Upper lobe of right lung (tissue), 1 donor: Measurements from ENCODE around the gene EPHA1. TPM values are rescaled to one million over a fixed set of nuclear protein-coding genes. Genes with fewer than 3 reads are reported as not detected.
A peak's percentile ranks its signal among the peaks of the same experiment; 100 is the strongest.

Experiments
- ATAC-seq: fragments of 200-7000 bp; cut with Tn5 transposase; one replicate; pipeline ENCODE4 v1.9.1; 2020; ENCODE audit warnings: mild to moderate bottlenecking, moderate library complexity
- DNase-seq: peaks from one replicate; pipeline ENCODE4 v3.0.0-alpha.2; 2020
- H3K27ac ChIP-seq: fragments of 200-600 bp; one replicate; pipeline ENCODE4 v1.8.0; 2022
- H3K27me3 ChIP-seq: fragments of 200-600 bp; one replicate; pipeline ENCODE4 v1.8.0; 2022; ENCODE audit warnings: mild to moderate bottlenecking
- H3K36me3 ChIP-seq: fragments of 200-600 bp; one replicate; pipeline ENCODE4 v1.8.0; 2022
- H3K4me1 ChIP-seq: fragments of 200-600 bp; one replicate; pipeline ENCODE4 v1.8.0; 2022
- H3K4me3 ChIP-seq: fragments of 200-600 bp; one replicate; pipeline ENCODE4 v1.8.0; 2022; ENCODE audit warnings: mild to moderate bottlenecking
- H3K9me3 ChIP-seq: fragments of 200-600 bp; one replicate; pipeline ENCODE4 v1.8.0; 2022
- intact Hi-C: fragments of 100-400 bp; cut with DNase I; formaldehyde crosslinking; loops from one replicate; pipeline ENCODE4 v1.11.0; 2022
- total RNA-seq: library from RNA; stranded (reverse); fragmentation: NEBNext Ultra II Directional; extraction: Animal tissue kit (Norgen Biotek cat#: 25700); gene quantifications from one replicate; pipeline ENCODE4 v1.2.1, GENCODE V29; 2021
- TF ChIP-seq, protein P1 (sequence below): fragments of 200-600 bp; IDR thresholded peaks from one replicate; pipeline ENCODE4 v1.8.0; 2022; ENCODE audit warnings: antibody characterized with exemption
- donor health status: DM: no; HTN: yes; CAD: no; lungs with severe emphysema.

Gene EPHA1
- total RNA-seq, 1 donor from 2014 or later = 13.9 TPM

DNA sequence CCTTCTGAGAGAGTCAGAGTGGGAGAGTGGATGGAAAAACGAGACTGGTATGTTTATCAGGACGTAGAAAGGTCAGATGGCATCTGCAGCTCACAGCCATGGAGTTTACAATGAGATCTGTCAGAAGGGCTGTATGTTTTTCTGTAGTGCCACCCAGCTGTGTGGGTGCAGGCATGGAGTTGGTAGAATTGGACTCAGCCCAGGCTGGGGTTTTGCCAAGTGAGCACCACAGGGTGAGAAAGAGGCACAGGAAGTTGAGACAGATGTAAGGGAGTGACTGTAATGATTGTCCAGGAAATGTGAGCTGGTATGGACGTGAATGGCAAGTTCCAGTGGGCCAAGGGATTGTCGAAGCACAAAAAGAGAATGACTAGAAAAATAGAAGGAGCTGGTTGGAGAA lies 36.6 kb downstream of the EPHA1 start:
- Histone ChIP-seq H3K27me3 (no peaks in the 10 kb centered on the region), H3K27ac (no peak overlapping the region), H3K36me3 (no peaks in the 10 kb centered on the region), H3K4me1 (peaks cover 19% of the 10 kb centered on the region), H3K9me3 (no peaks in the 10 kb centered on the region), H3K4me3 (no peak overlapping the region)
- DNase-seq = no peak
- peak; percentile 62 for ATAC-seq
- intact Hi-C loops = no loop called here
- TF ChIP-seq, protein P1, sequence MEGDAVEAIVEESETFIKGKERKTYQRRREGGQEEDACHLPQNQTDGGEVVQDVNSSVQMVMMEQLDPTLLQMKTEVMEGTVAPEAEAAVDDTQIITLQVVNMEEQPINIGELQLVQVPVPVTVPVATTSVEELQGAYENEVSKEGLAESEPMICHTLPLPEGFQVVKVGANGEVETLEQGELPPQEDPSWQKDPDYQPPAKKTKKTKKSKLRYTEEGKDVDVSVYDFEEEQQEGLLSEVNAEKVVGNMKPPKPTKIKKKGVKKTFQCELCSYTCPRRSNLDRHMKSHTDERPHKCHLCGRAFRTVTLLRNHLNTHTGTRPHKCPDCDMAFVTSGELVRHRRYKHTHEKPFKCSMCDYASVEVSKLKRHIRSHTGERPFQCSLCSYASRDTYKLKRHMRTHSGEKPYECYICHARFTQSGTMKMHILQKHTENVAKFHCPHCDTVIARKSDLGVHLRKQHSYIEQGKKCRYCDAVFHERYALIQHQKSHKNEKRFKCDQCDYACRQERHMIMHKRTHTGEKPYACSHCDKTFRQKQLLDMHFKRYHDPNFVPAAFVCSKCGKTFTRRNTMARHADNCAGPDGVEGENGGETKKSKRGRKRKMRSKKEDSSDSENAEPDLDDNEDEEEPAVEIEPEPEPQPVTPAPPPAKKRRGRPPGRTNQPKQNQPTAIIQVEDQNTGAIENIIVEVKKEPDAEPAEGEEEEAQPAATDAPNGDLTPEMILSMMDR = no peak

DNA sequence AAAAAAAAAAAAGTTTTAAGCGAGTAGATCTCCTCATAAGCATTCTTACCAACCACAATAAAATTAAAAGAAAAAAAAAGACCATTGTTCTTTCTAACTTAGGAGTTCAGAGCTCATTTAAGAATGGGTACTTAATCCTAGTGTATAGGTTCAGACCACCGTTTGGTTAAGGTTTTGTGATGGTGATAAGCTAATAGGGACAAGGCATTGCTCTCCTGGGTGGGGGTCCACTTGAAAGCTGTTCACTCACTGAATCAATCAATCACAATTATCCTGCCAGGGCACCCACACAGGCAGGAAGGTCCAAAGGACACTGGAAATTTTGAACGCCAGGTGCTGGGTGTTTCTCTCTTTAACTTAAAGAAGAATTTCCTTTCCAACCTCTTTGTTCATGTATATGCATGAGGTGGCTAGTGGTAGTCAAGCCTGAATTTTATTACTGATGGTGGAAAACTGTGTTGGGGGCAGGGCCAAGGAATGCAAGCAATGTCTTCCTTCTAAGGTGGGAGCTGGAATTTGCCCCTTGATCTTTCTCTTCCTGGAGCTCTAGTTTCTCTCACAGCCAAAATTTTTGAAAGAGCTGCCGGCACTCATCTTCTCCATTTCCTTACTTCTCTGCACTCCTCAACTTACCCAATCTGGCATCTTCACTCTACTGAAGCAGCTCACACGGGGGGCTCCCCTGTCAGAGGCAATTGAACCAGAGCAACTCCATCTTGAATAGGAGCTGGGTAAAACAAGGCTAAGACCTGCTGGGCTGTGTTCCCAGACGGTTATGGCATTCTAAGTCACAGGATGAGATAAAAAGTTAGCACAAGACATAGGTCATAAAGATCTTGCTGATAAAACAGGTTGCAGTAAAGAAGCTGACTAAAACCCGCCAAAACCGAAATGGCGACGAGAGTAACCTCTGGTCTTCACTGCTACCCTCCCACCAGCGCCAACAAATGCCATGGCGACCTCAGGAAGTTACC lies 38.7 kb downstream of the EPHA1 start:
- Histone ChIP-seq H3K27me3 (no peaks in the 10 kb centered on the region), H3K9me3 (no peaks in the 10 kb centered on the region), H3K36me3 (no peaks in the 10 kb centered on the region), H3K4me1 (peaks cover 3% of the 10 kb centered on the region), H3K4me3 (no peak overlapping the region), H3K27ac (no peak overlapping the region)
- DNase-seq = no peak
- TF ChIP-seq, protein P1 = no peak
- ATAC-seq = no peak
- intact Hi-C loops = no loop called here

DNA sequence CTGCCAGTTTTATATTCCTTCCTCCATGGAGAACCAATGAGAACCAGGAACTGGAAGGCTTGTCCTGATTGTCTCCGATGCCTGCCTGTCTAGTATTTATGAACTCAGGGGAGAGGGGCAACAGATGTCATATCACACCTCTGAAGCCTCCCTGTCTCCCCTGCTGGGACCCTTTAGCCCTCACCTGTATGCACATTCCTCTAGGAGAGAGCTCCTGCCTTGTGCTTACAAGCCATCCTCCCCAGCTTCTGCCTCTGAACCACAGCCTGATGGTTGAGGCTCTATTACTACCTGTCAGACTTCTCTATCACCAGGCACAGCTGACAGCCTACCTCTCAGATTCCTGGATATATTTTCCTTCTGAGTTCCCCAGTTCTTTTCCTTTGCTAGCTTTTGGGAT lies 40.3 kb downstream of the EPHA1 start:
- DNase-seq = no peak
- ATAC-seq = no peak
- H3K27ac ChIP-seq = no peak overlapping the region

DNA sequence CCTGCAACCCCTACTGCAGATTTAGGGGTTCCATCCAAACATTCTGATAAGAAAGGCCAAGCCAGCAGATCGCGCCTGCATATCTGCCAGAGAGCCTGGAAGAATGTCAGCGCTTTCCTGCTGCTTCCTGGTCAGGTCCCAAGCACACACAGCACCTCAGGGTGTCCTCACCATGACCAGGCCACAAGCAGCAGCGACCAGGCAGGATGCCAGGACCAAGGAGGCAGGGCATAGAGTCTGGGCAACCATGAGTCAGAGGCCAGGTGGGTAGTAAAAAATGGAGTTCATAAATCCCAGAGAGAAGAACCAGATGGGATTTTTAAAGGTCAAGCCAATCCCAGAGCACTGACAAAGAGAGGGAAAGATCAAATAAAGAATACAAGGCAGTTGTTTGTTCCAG lies 40.7 kb downstream of the EPHA1 start:
- peak; percentile 20 for ATAC-seq
- intact Hi-C loops = no loop called here
- peaks cover 13% of the 10 kb centered on the region for H3K27me3 ChIP-seq
- TF ChIP-seq, protein P1 = no peak
- H3K4me1 ChIP-seq = no peaks in the 10 kb centered on the region
- DNase-seq = no peak
- H3K36me3 ChIP-seq = no peaks in the 10 kb centered on the region
- no peak overlapping the region for H3K4me3 ChIP-seq
- no peaks in the 10 kb centered on the region for H3K9me3 ChIP-seq
- H3K27ac ChIP-seq = no peak overlapping the region

More for the DNA sequence above, 40.3 kb downstream of the EPHA1 start:
- Histone ChIP-seq H3K9me3 (no peaks in the 10 kb centered on the region), H3K4me1 (no peaks in the 10 kb centered on the region), H3K4me3 (no peak overlapping the region), H3K36me3 (no peaks in the 10 kb centered on the region), H3K27me3 (peaks cover 9% of the 10 kb centered on the region)
- TF ChIP-seq, protein P1 = no peak
- intact Hi-C loops = no loop called here

DNA sequence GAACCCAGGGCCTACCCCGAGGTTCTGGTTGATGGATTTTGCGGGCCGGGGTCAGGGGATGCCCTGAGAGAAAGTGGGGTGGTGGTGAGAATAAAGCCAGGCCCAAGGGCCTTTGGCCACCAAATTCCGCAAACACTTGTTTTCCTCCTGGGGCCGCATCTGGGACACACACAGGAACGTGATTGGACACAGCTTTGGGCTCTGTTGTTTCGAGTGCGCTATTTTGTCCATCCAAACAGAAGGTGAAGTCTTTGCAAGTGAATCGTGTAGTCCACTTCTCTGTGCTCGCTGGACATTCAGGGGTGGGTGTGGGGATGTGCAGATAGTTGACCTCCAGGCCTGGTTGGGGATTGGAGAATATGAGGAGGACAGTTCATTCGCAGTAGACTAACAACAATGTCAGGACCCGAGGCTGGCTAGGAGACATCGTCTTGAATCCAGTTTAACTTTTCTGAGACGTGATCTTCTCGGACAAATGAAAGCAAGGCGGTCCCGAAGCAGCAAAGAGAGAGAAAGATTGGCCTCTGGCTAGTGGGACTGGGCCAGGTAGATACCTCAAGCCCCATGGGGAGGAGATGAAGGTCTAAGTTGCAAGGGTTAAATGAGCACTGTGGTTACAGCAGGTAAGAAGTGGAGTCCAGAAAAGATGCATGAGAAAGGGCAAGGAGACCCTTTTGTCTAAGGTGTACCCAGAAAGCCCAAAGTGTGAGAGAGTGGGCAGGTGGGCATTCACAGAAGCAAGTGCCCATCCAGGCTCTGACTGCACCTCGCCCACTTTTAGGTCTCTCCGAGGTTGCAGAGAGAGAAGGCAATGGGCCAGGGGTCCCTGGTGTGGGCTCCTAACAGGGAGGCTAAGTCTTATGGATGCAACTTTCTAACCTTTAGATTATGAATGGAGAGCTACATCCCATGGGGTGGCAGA lies 45.4 kb downstream of the EPHA1 start:
- Histone ChIP-seq H3K27ac (no peak overlapping the region), H3K36me3 (no peaks in the 10 kb centered on the region), H3K4me3 (peak overlapping the region; percentile 52), H3K27me3 (peaks cover 24% of the 10 kb centered on the region), H3K4me1 (peaks cover 4% of the 10 kb centered on the region), H3K9me3 (no peaks in the 10 kb centered on the region)
- TF ChIP-seq, protein P1 = no peak
- intact Hi-C loops = no loop called here
- ATAC-seq (no peak), DNase-seq (no peak)
